GM12878 (cell line): ENCODE measurements around the gene FAM110A. TPM values are rescaled to one million over a fixed set of nuclear protein-coding genes. Genes with fewer than 3 reads are reported as not detected.

ENCODE experiments used
- ATAC-seq: fragments of 200-7000 bp; cut with Tn5 transposase; 3 replicates; pipeline ENCODE4 v1.9.1; 2020; ENCODE audit warnings: mild to moderate bottlenecking, moderate library complexity
- BruUV-seq: library from RNA; stranded (reverse); fragments of 400-500 nt; replicated peaks from 2 replicates; lab custom pipeline; 2021; lab: Mats Ljungman, UMichigan
- CTCF ChIA-PET: fragments of 300-600 bp; sonication (Branson Sonifier 250); formaldehyde crosslinking; extraction: SDS; loops from one replicate; lab custom pipeline; 2021; ENCODE audit warnings: inconsistent platforms; lab: Yijun Ruan, JAX
- POLR2A ChIA-PET: fragments of 350-600 bp; formaldehyde crosslinking; extraction: SDS; loops from one replicate; lab custom pipeline; 2021; ENCODE audit warnings: inconsistent platforms; lab: Charles Lee
- RAD21 ChIA-PET: fragments of 300-600 bp; sonication (Branson Sonifier 250); formaldehyde crosslinking; loops from one replicate; lab custom pipeline; 2023; ENCODE audit warnings: antibody characterized with exemption; ENCODE audit not compliant: unreplicated experiment; lab: Charles Lee
- SMC1A ChIA-PET: fragments of 300-600 bp; sonication (Branson Sonifier 250); formaldehyde crosslinking; loops from one replicate; lab custom pipeline; 2023; ENCODE audit not compliant: unreplicated experiment, uncharacterized antibody; lab: Charles Lee
- DNase-seq: peaks from one replicate; pipeline ENCODE4 v3.0.0-alpha.2; 2011; ENCODE audit warnings: low read depth, low spot score
- FAIRE-seq: peaks from 3 replicates; lab custom pipeline; 2011; peaks lifted over from hg19 to GRCh38; lab: Jason Lieb, UNC
- H2AFZ ChIP-seq: 2 replicates; pipeline ENCODE4 v1.6.0; 2011; ENCODE audit warnings: low read depth, low read length, control low read depth; ENCODE audit not compliant: control insufficient read depth
- H3K27ac ChIP-seq: 2 replicates; pipeline ENCODE4 v1.5.1; 2011; ENCODE audit warnings: control low read depth; ENCODE audit not compliant: control insufficient read depth, insufficient read depth
- H3K27me3 ChIP-seq, 2 experiments: replicated peaks in 1 of 2; 2 replicates each; pipeline versions ENCODE4 v1.6.0 to v1.6.1; 2011; ENCODE audit warnings: low read length in 1 of 2; ENCODE audit not compliant: control insufficient read depth in 2 of 2, insufficient read depth in 2 of 2
- H3K36me3 ChIP-seq, 2 experiments: 2 replicates each; pipeline ENCODE4 v1.5.1; 2011; ENCODE audit warnings: low read length in 1 of 2; ENCODE audit not compliant: control insufficient read depth in 2 of 2, insufficient read depth in 2 of 2
- H3K4me1 ChIP-seq: 2 replicates; pipeline ENCODE4 v1.6.1; 2011; ENCODE audit warnings: mild to moderate bottlenecking, low read length, moderate library complexity, mixed read lengths; ENCODE audit not compliant: control insufficient read depth, insufficient read depth
- H3K4me2 ChIP-seq: 2 replicates; pipeline ENCODE4 v1.6.0; 2011; ENCODE audit warnings: control low read depth; ENCODE audit not compliant: control insufficient read depth, insufficient read depth
- H3K4me3 ChIP-seq: fragments of 200-600 bp; sonication (generic); 2 replicates; pipeline ENCODE4 v1.5.1; 2016
- H3K79me2 ChIP-seq: 2 replicates; pipeline ENCODE4 v1.6.0; 2011; ENCODE audit warnings: low read length; ENCODE audit not compliant: control insufficient read depth, insufficient read depth
- H3K9ac ChIP-seq: 2 replicates; pipeline ENCODE4 v1.8.0; 2011; ENCODE audit warnings: low read length, control low read depth, mixed read lengths; ENCODE audit not compliant: control insufficient read depth, insufficient read depth
- H3K9me3 ChIP-seq: replicated peaks from 3 replicates; pipeline ENCODE4 v1.5.1; 2011; ENCODE audit warnings: mild to moderate bottlenecking, low read length; ENCODE audit not compliant: control insufficient read depth, insufficient read depth
- H4K20me1 ChIP-seq: 2 replicates; pipeline ENCODE4 v1.6.0; 2011; ENCODE audit not compliant: control insufficient read depth, insufficient read depth
- CHD4 ChIP-seq: fragments of 200-600 bp; sonication (generic); IDR thresholded peaks from 2 replicates; pipeline ENCODE4 v1.6.1; 2016; ENCODE audit warnings: mild to moderate bottlenecking
- SPI1 ChIP-seq: IDR thresholded peaks from 2 replicates; pipeline ENCODE4 v1.6.1; 2011; ENCODE audit warnings: low read depth, mild to moderate bottlenecking, low read length, moderate library complexity, borderline replicate concordance; ENCODE audit not compliant: insufficient read depth
- WGBS: methylation state at CpG from one replicate; pipeline ENCODE4 v1.1.6; 2016; ENCODE audit warnings: low lambda C conversion rate; ENCODE audit not compliant: insufficient replicate concordance, insufficient coverage; ENCODE audit errors: missing lambda C conversion rate; 5-methylcytosine and 5-hydroxymethylcytosine counted together
- in situ Hi-C: fragments of 300-500 bp; cut with MboI; formaldehyde crosslinking; loops from 9 replicates; pipeline ENCODE4 v1.14.3; 2018; ENCODE audit warnings: mixed read lengths
- intact Hi-C: fragments of 100-400 bp; cut with micrococcal nuclease; formaldehyde crosslinking; loops from one replicate; pipeline ENCODE4 v1.14.2; 2022; ENCODE audit not compliant: unreplicated experiment
- polyA plus RNA-seq, 11 experiments: library from polyadenylated mRNA; depleted of rRNA in 4 of 11; unstranded in 6 of 11; stranded (reverse) in 5 of 11; fragments of >200 nt; fragmentation: Nextera tagmentation in 4 of 11; fragmentation: Illumina TruSeq in 1 of 11; extraction: Ambion mirVana in 4 of 11; extraction: Trizol in 1 of 11; gene quantifications; 1 replicate in 1 of 11; 2 replicates in 10 of 11; pipeline versions ENCODE4 v1.2.1 to v1.2.3, GENCODE V29; 2011 to 2016; ENCODE audit warnings: inconsistent platforms in 2 of 11, missing spikeins in 2 of 11, low read depth in 1 of 11
- total RNA-seq, 4 experiments: library from RNA; depleted of rRNA in 3 of 4; stranded (reverse); fragments of >200 nt in 3 of 4; fragmentation: Illumina TruSeq in 1 of 4; extraction: Trizol in 1 of 4; gene quantifications; 2 replicates each; pipeline versions ENCODE4 v1.2.1 to v1.2.3, GENCODE V29; 2013 to 2021
- TF ChIP-seq, protein P1 (sequence below): fragments of 450-650 bp; IDR thresholded peaks from 2 replicates; pipeline ENCODE4 v1.6.1; 2017; ENCODE audit warnings: borderline replicate concordance

FAM110A gene
- total and polyA plus RNA-seq, 10 of the 15 experiments (the other 5 are each of a cell fraction or from before 2014, with no cell fraction given), result 1.1 to 14.8 (median 7.4) TPM

GRCh38 chr20:889932-890463, 56.5 kb downstream of the FAM110A start (continued):
- TF ChIP-seq, protein P1, sequence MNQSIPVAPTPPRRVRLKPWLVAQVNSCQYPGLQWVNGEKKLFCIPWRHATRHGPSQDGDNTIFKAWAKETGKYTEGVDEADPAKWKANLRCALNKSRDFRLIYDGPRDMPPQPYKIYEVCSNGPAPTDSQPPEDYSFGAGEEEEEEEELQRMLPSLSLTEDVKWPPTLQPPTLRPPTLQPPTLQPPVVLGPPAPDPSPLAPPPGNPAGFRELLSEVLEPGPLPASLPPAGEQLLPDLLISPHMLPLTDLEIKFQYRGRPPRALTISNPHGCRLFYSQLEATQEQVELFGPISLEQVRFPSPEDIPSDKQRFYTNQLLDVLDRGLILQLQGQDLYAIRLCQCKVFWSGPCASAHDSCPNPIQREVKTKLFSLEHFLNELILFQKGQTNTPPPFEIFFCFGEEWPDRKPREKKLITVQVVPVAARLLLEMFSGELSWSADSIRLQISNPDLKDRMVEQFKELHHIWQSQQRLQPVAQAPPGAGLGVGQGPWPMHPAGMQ, result no peak
- TF ChIP-seq, all 136 proteins: peak for 0

DNA sequence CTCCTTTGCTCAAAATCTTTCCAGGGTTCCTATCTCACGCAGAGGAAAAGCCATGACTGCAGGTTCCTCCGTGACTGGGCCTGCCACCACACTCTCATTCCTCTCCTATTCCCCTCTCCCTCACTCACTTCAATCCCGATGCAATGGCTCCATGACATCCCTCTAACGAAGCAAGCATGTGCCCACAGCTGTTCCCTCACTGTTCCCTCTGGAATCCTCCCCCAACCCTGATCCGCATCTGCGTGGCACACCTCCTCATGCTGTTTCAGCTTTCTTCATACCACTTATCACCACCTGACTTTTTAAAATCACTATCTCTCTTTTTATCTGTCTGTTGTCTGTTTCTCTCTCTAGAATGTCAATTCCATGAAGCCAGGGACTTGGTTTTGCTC, 57.1 kb downstream of the FAM110A start:
- no peak overlapping the region for H3K9ac ChIP-seq
- TF ChIP-seq CHD4 (no peak), SPI1 (no peak)
- no peak overlapping the region for H3K27ac ChIP-seq
- H3K4me2 ChIP-seq, result no peak overlapping the region
- H3K27me3 ChIP-seq, result no peaks in the 10 kb centered on the region; a peak in 1 of 4 replicates
- intact Hi-C loops, result no loop called here
- ATAC-seq (no peak), FAIRE-seq (no peak), DNase-seq (no peak)
- no peak overlapping the region for H2AFZ ChIP-seq
- POLR2A ChIA-PET, result no interaction called here
- H4K20me1 ChIP-seq, result no peaks in the 10 kb centered on the region
- SMC1A ChIA-PET, result no interaction called here
- no peak overlapping the region for H3K4me3 ChIP-seq
- RAD21 ChIA-PET, result interaction anchor here (0.6 kb wide), 1 partner anchor 958 kb away, joined by 6 read pairs; no protein-coding TSS in a partner anchor
- H3K4me1 ChIP-seq, result peaks cover 4% of the 10 kb centered on the region
- in situ Hi-C loops, result no loop called here
- H3K36me3 ChIP-seq, result no peaks in the 10 kb centered on the region
- H3K9me3 ChIP-seq, result no peaks in the 10 kb centered on the region; the same call in 2 of the 3 replicates
- CTCF ChIA-PET, result interaction anchor here (1.5 to 1.6 kb wide), 2 partner anchors 14 to 65 kb away, joined by 3 to 4 read pairs; no protein-coding TSS in a partner anchor
- 68% methylated on average over 5 of the region's 6 CpGs for WGBS
- H3K79me2 ChIP-seq, result no peaks in the 10 kb centered on the region
- BruUV-seq, result no TSS peak
